H1 (cell line): Measurements from ENCODE around the gene ANKRD17. TPM values are rescaled to one million over a fixed set of nuclear protein-coding genes. Genes with fewer than 3 reads are reported as not detected.

ENCODE experiments used
- CTCF ChIA-PET: fragments of 300-600 bp; sonication (Branson Sonifier 250); formaldehyde crosslinking; loops from one replicate; lab custom pipeline; 2021; ENCODE audit not compliant: partially characterized antibody; lab: Charles Lee
- POLR2A ChIA-PET: fragments of 300-600 bp; sonication (Branson Sonifier 250); formaldehyde crosslinking; loops from one replicate; lab custom pipeline; 2021; ENCODE audit warnings: inconsistent platforms; ENCODE audit not compliant: partially characterized antibody; lab: Charles Lee
- DNase-seq, 2 experiments: peaks; one replicate each; pipeline versions ENCODE4 v3.0.0 to v3.0.0-alpha.2; 2010 to 2022; ENCODE audit warnings: low spot score in 2 of 2, low read depth in 1 of 2, mixed read lengths in 1 of 2
- FAIRE-seq: peaks from 2 replicates; lab custom pipeline; 2011; peaks lifted over from hg19 to GRCh38; lab: Jason Lieb, UNC
- H2AFZ ChIP-seq: 2 replicates; pipeline ENCODE4 v1.8.1; 2012; ENCODE audit warnings: low read length, inconsistent platforms
- H2AK5ac ChIP-seq: 2 replicates; pipeline ENCODE4 v1.6.1; 2013; ENCODE audit warnings: low read depth, low read length
- H2BK120ac ChIP-seq: replicated peaks from 2 replicates; pipeline ENCODE3; 2013; ENCODE audit warnings: low read depth, low read length, inconsistent platforms
- H2BK12ac ChIP-seq: 2 replicates; pipeline ENCODE4 v1.6.1; 2013; ENCODE audit warnings: low read depth, low read length
- H2BK15ac ChIP-seq: 2 replicates; pipeline ENCODE4 v1.6.1; 2013; ENCODE audit warnings: low read length
- H2BK20ac ChIP-seq: 2 replicates; pipeline ENCODE4 v1.6.1; 2013; ENCODE audit warnings: low read length
- H2BK5ac ChIP-seq: 2 replicates; pipeline ENCODE4 v1.6.1; 2013; ENCODE audit warnings: low read depth, low read length
- H3K14ac ChIP-seq: 2 replicates; pipeline ENCODE4 v1.6.1; 2013; ENCODE audit warnings: inconsistent platforms; ENCODE audit not compliant: insufficient read length
- H3K18ac ChIP-seq: 2 replicates; pipeline ENCODE4 v1.6.1; 2013; ENCODE audit warnings: low read length; ENCODE audit errors: extremely low read depth
- H3K23ac ChIP-seq: 2 replicates; pipeline ENCODE4 v1.6.1; 2013; ENCODE audit warnings: inconsistent platforms; ENCODE audit not compliant: insufficient read length
- H3K23me2 ChIP-seq: 2 replicates; pipeline ENCODE4 v1.6.1; 2013; ENCODE audit warnings: low read depth, low read length
- H3K27ac ChIP-seq: 2 replicates; pipeline ENCODE4 v1.6.1; 2011; ENCODE audit warnings: low read depth, low read length, inconsistent platforms
- H3K27me3 ChIP-seq, 4 experiments: replicated peaks in 1 of 4; 1 replicate in 1 of 4; 2 replicates in 3 of 4; pipeline versions ENCODE4 v1.6.1 to v1.8.1; 2011 to 2013; ENCODE audit warnings: low read length in 3 of 4, mild to moderate bottlenecking in 3 of 4, inconsistent platforms in 2 of 4, mixed read lengths in 2 of 4, moderate library complexity in 1 of 4; ENCODE audit not compliant: control insufficient read depth in 3 of 4, insufficient read depth in 3 of 4; ENCODE audit errors: extremely low read depth in 1 of 4
- H3K36me3 ChIP-seq, 4 experiments: 2 replicates each; pipeline versions ENCODE4 v1.6.1 to v1.8.1; 2011 to 2013; ENCODE audit warnings: mild to moderate bottlenecking in 4 of 4, low read length in 3 of 4, moderate library complexity in 2 of 4, control low read depth in 1 of 4, inconsistent platforms in 1 of 4; ENCODE audit not compliant: insufficient read depth in 4 of 4, control insufficient read depth in 2 of 4
- H3K4ac ChIP-seq: replicated peaks from 2 replicates; pipeline ENCODE3; 2013; ENCODE audit warnings: low read length, low read depth, mixed read lengths, inconsistent platforms; ENCODE audit not compliant: insufficient read length
- H3K4me1 ChIP-seq, 4 experiments: replicated peaks in 1 of 4; 1 replicate in 1 of 4; 2 replicates in 3 of 4; pipeline versions ENCODE4 v1.6.1 to v1.8.1; 2011 to 2013; ENCODE audit warnings: low read length in 3 of 4, inconsistent platforms in 2 of 4, mixed read lengths in 1 of 4; ENCODE audit not compliant: insufficient read depth in 4 of 4, control insufficient read depth in 3 of 4
- H3K4me2 ChIP-seq, 2 experiments: 2 replicates each; pipeline versions ENCODE4 v1.6.1 to v1.8.1; 2011 to 2013; ENCODE audit warnings: low read depth in 2 of 2, low read length in 2 of 2, control low read depth in 1 of 2, inconsistent platforms in 1 of 2, mild to moderate bottlenecking in 1 of 2; ENCODE audit not compliant: insufficient read depth in 1 of 2
- H3K4me3 ChIP-seq, 4 experiments: fragments of 200-600, 300-600 bp in 1 of 4; sonication (generic), shearing (Covaris generic), sonication (Bioruptor Twin) in 1 of 4; 2 replicates each; pipeline versions ENCODE4 v1.5.1 to v1.8.1; 2011 to 2016; ENCODE audit warnings: low read length in 4 of 4, low read depth in 3 of 4, control low read depth in 2 of 4, inconsistent platforms in 2 of 4, mild to moderate bottlenecking in 2 of 4, mixed read lengths in 1 of 4, moderate library complexity in 1 of 4; ENCODE audit not compliant: insufficient read depth in 2 of 4; ENCODE audit errors: extremely low read depth in 1 of 4
- H3K56ac ChIP-seq: replicated peaks from 2 replicates; pipeline ENCODE3; 2013; ENCODE audit warnings: low read depth, mild to moderate bottlenecking, mixed read lengths, low read length, inconsistent platforms; ENCODE audit not compliant: insufficient read length
- H3K79me1 ChIP-seq: 2 replicates; pipeline ENCODE4 v1.6.1; 2013; ENCODE audit warnings: low read depth, low read length, control low read depth
- H3K79me2 ChIP-seq, 2 experiments: 2 replicates each; pipeline versions ENCODE4 v1.6.1 to v1.8.1; 2012 to 2013; ENCODE audit warnings: low read length in 2 of 2, mild to moderate bottlenecking in 2 of 2, inconsistent platforms in 1 of 2; ENCODE audit not compliant: insufficient read depth in 2 of 2, control insufficient read depth in 1 of 2
- H3K9ac ChIP-seq, 4 experiments: replicated peaks in 1 of 4; 1 replicate in 1 of 4; 2 replicates in 3 of 4; pipeline versions ENCODE4 v1.6.1 to v1.8.1; 2011 to 2013; ENCODE audit warnings: low read depth in 3 of 4, low read length in 3 of 4, control low read depth in 2 of 4, mild to moderate bottlenecking in 2 of 4, moderate library complexity in 2 of 4, inconsistent platforms in 1 of 4; ENCODE audit errors: extremely low read depth in 1 of 4
- H3K9me3 ChIP-seq, 2 experiments: 2 replicates each; pipeline versions ENCODE4 v1.6.1 to v1.8.1; 2012 to 2013; ENCODE audit warnings: mild to moderate bottlenecking in 2 of 2, moderate library complexity in 2 of 2, control low read depth in 1 of 2, inconsistent platforms in 1 of 2, low read depth in 1 of 2, low read length in 1 of 2, mixed read lengths in 1 of 2; ENCODE audit not compliant: insufficient read depth in 2 of 2
- H4K20me1 ChIP-seq, 2 experiments: replicated peaks in 1 of 2; 2 replicates each; pipeline versions ENCODE3 to v1.8.1; 2011 to 2013; ENCODE audit warnings: inconsistent platforms in 2 of 2, low read length in 2 of 2, mild to moderate bottlenecking in 1 of 2; ENCODE audit not compliant: insufficient read depth in 2 of 2, control insufficient read depth in 1 of 2
- H4K5ac ChIP-seq: 2 replicates; pipeline ENCODE4 v1.6.1; 2013; ENCODE audit warnings: low read length, low read depth, mixed read lengths, inconsistent platforms; ENCODE audit not compliant: insufficient read length
- H4K8ac ChIP-seq: 2 replicates; pipeline ENCODE4 v1.8.0; 2013; ENCODE audit warnings: mild to moderate bottlenecking, moderate library complexity, low read length, inconsistent platforms; ENCODE audit not compliant: insufficient read depth; ENCODE audit errors: extremely low read depth
- H4K91ac ChIP-seq: replicated peaks from 2 replicates; pipeline ENCODE3; 2013; ENCODE audit warnings: low read length, mixed read lengths, inconsistent platforms; ENCODE audit not compliant: insufficient read length
- POU5F1 ChIP-seq: IDR thresholded peaks from 2 replicates; pipeline ENCODE4 v1.6.1; 2011; ENCODE audit warnings: low read depth, mild to moderate bottlenecking, low read length, moderate library complexity
- YY1 ChIP-seq: IDR thresholded peaks from 2 replicates; pipeline ENCODE4 v1.6.1; 2011; ENCODE audit warnings: low read depth, mild to moderate bottlenecking, low read length
- WGBS, 2 experiments: shearing (Covaris generic) in 1 of 2; methylation state at CpG; one replicate each; pipeline versions ENCODE4 v1.1.6 to v1.1.7; 2013 to 2015; ENCODE audit warnings: low lambda C conversion rate in 2 of 2, mixed read lengths in 2 of 2, inconsistent platforms in 1 of 2, low coverage in 1 of 2, missing lambda C conversion rate in 1 of 2; ENCODE audit not compliant: insufficient replicate concordance in 2 of 2, insufficient coverage in 1 of 2, insufficient read length in 1 of 2; ENCODE audit errors: extremely low coverage in 1 of 2, missing lambda C conversion rate in 1 of 2; 5-methylcytosine and 5-hydroxymethylcytosine counted together
- polyA plus RNA-seq, 7 experiments: library from polyadenylated mRNA; depleted of rRNA in 3 of 7; stranded (reverse) in 5 of 7; unstranded in 2 of 7; fragments of >200 nt in 5 of 7; fragments of 200-250 nt in 2 of 7; gene quantifications; 1 replicate in 5 of 7; 2 replicates in 1 of 7; 4 replicates in 1 of 7; pipeline versions ENCODE4 v1.2.1 to v1.2.3, GENCODE V29; 2011 to 2013; ENCODE audit warnings: missing spikeins in 2 of 7, mixed read lengths in 2 of 7
- total RNA-seq: library from RNA; stranded (reverse); fragmentation: NEBNext Ultra II Directional; extraction: Animal tissue kit (Norgen Biotek cat#: 25700); gene quantifications from 2 replicates; pipeline ENCODE4 v1.2.1, GENCODE V29; 2021

Gene ANKRD17
- total and polyA plus RNA-seq, 2 of the 8 experiments (the other 6 are each of a cell fraction or from before 2014, with no cell fraction given), result 42.4 to 93.7 TPM

GRCh38 chr4:73080789-73081188 lies 177.8 kb downstream of the ANKRD17 start:
- Histone ChIP-seq H2BK20ac (no peak overlapping the region), H2AFZ (no peak overlapping the region), H2BK15ac (no peak overlapping the region), H3K36me3 (peaks cover 6 to 66% (median 26%) of the 10 kb centered on the region in 4 experiments), H2BK120ac (no peak overlapping the region), H3K79me1 (no peaks in the 10 kb centered on the region), H3K9me3 (no peaks in the 10 kb centered on the region), H2BK12ac (no peak overlapping the region), H3K18ac (no peak overlapping the region), H3K27me3 (no peaks in the 10 kb centered on the region), H3K4ac (no peak overlapping the region), H4K5ac (no peak overlapping the region), H3K56ac (no peak overlapping the region), H3K4me2 (no peak overlapping the region), H4K91ac (no peak overlapping the region), H2BK5ac (no peak overlapping the region), H3K79me2 (no peaks in the 10 kb centered on the region), H3K9ac (no peak overlapping the region), H2AK5ac (no peak overlapping the region), H3K4me3 (no peak overlapping the region), H4K8ac (no peak overlapping the region), H3K27ac (no peak overlapping the region), H3K23ac (no peak overlapping the region), H3K14ac (no peak overlapping the region), H3K4me1 (no peaks in the 10 kb centered on the region), H4K20me1 (peaks cover 0 to 2% of the 10 kb centered on the region in 2 experiments), H3K23me2 (no peaks in the 10 kb centered on the region)
- CTCF ChIA-PET, result interaction anchor here (0.7 to 1.4 kb wide), 4 partner anchors 12 to 47 kb away, joined by 3 to 4 read pairs (median 3); no protein-coding TSS in a partner anchor
- 87% methylated on average over 3 of the region's 3 CpGs; no CpG with 5 or more reads in 1 of the 2 experiments for WGBS, 2 experiments
- POLR2A ChIA-PET, result interaction anchor here (0.8 to 1.8 kb wide), 3 partner anchors 11 to 178 kb away, joined by 3 to 5 read pairs (median 3); partner anchors contain the start of genes ANKRD17 and COX18
- TF ChIP-seq POU5F1 (no peak), YY1 (no peak)
- no peak for FAIRE-seq
- DNase-seq, result no peak
